CD4-positive, CD25-positive, alpha-beta regulatory T cell (primary cell): ENCODE data around the gene ZNF653. TPM values are rescaled to one million over a fixed set of nuclear protein-coding genes. Genes with fewer than 3 reads are reported as not detected.
"Not testable (repeated sequence)": the region's sequence is repeated elsewhere in the genome, so short reads cannot be mapped to it uniquely, and the experiment has no call there.

Experiments
- ATAC-seq, 2 donors: fragments of 150-1000 bp; cut with Tn5 transposase; one replicate each; pipeline ENCODE4 v1.10.0; 2021; ENCODE audit warnings: low read depth in 2 of 2, moderate number of reproducible peaks in 2 of 2, moderate library complexity in 1 of 2
- DNase-seq, 3 donors: peaks; one replicate each; pipeline versions ENCODE4 v3.0.0 to v3.0.0-alpha.2; 2012 to 2022; ENCODE audit warnings: mixed read lengths in 1 of 3
- H3K27ac ChIP-seq: one replicate; pipeline ENCODE4 v1.7.0; 2013; ENCODE audit warnings: mild to moderate bottlenecking, low read length; ENCODE audit not compliant: insufficient read depth, poor library complexity, severe bottlenecking
- H3K27me3 ChIP-seq: one replicate; pipeline ENCODE4 v1.7.0; 2013; ENCODE audit warnings: low read length; ENCODE audit not compliant: control insufficient read depth, insufficient read depth
- H3K36me3 ChIP-seq: one replicate; pipeline ENCODE4 v1.7.0; 2013; ENCODE audit warnings: mild to moderate bottlenecking, low read length, moderate library complexity; ENCODE audit not compliant: control insufficient read depth, insufficient read depth
- H3K4me1 ChIP-seq: 2 replicates; pipeline ENCODE4 v1.7.0; 2013; ENCODE audit warnings: mild to moderate bottlenecking, low read length; ENCODE audit not compliant: insufficient read depth, control insufficient read depth, poor library complexity, severe bottlenecking
- H3K4me3 ChIP-seq: one replicate; pipeline ENCODE4 v1.7.0; 2013; ENCODE audit warnings: low read depth, mild to moderate bottlenecking, low read length, moderate library complexity
- H3K9me3 ChIP-seq, 2 experiments: 1 replicate in 1 of 2; 2 replicates in 1 of 2; pipeline ENCODE4 v1.7.0; 2013; ENCODE audit warnings: low read length in 2 of 2, mild to moderate bottlenecking in 1 of 2, moderate library complexity in 1 of 2; ENCODE audit not compliant: control insufficient read depth in 2 of 2
- H3K27ac Mint-ChIP-seq, 3 donors: one replicate each; pipeline ENCODE4 v1.8.0; 2020 to 2022; ENCODE audit warnings: mild to moderate bottlenecking in 3 of 3, mixed read lengths in 3 of 3, moderate library complexity in 2 of 3
- H3K27me3 Mint-ChIP-seq: one replicate; pipeline ENCODE4 v1.8.0; 2022; ENCODE audit warnings: mild to moderate bottlenecking, mixed read lengths
- H3K36me3 Mint-ChIP-seq: one replicate; pipeline ENCODE4 v1.8.0; 2020; ENCODE audit warnings: mixed read lengths
- H3K4me1 Mint-ChIP-seq, 4 donors: one replicate each; pipeline ENCODE4 v1.8.0; 2020 to 2022; ENCODE audit warnings: mixed read lengths in 4 of 4, mild to moderate bottlenecking in 1 of 4
- H3K4me3 Mint-ChIP-seq, 4 donors: one replicate each; pipeline ENCODE4 v1.8.0; 2020 to 2022; ENCODE audit warnings: mild to moderate bottlenecking in 4 of 4, mixed read lengths in 4 of 4, moderate library complexity in 3 of 4
- H3K9me3 Mint-ChIP-seq, 7 donors: one replicate each; pipeline ENCODE4 v1.8.0; 2020 to 2022; ENCODE audit warnings: mixed read lengths in 7 of 7, mild to moderate bottlenecking in 3 of 7, moderate library complexity in 2 of 7
- polyA plus RNA-seq, 4 donors: library from polyadenylated mRNA; unstranded; fragments of 300-500 nt; fragmentation: Illumina TruSeq; gene quantifications; one replicate each; pipeline ENCODE4 v1.2.3, GENCODE V29; 2021
- total RNA-seq: library from RNA; stranded (reverse); gene quantifications from one replicate; pipeline ENCODE4 v1.2.3, GENCODE V29; 2022

Gene ZNF653
- total and polyA plus RNA-seq, 5 donors from 2014 or later = 1.3 to 12.2 (median 2.8) TPM

DNA sequence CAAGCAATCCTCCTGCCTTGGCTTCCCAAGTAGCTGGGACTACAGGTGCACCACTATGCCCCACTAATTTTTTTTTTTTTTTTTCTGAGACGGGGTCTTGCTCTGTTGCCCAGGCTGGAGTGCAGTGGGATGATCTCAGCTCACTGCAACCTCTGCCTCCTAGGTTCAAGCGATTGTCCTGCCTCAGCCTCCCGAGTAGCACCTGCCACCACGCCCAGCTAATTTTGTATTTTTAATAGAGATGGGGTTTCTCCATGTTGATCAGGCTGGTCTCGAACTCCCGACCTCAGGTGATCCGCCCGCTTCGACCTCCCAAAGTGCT is 50.4 kb downstream of the ZNF653 start:
- not testable (repeated sequence) for ATAC-seq, H3K36me3 Mint-ChIP-seq, H3K9me3 Mint-ChIP-seq, DNase-seq, H3K4me3 Mint-ChIP-seq, H3K27ac Mint-ChIP-seq, H3K4me1 Mint-ChIP-seq, H3K4me3 ChIP-seq, H3K27me3 ChIP-seq, H3K4me1 ChIP-seq, H3K27ac ChIP-seq, H3K36me3 ChIP-seq, H3K9me3 ChIP-seq
- H3K27me3 Mint-ChIP-seq = peaks cover 11% of the 10 kb centered on the region

DNA sequence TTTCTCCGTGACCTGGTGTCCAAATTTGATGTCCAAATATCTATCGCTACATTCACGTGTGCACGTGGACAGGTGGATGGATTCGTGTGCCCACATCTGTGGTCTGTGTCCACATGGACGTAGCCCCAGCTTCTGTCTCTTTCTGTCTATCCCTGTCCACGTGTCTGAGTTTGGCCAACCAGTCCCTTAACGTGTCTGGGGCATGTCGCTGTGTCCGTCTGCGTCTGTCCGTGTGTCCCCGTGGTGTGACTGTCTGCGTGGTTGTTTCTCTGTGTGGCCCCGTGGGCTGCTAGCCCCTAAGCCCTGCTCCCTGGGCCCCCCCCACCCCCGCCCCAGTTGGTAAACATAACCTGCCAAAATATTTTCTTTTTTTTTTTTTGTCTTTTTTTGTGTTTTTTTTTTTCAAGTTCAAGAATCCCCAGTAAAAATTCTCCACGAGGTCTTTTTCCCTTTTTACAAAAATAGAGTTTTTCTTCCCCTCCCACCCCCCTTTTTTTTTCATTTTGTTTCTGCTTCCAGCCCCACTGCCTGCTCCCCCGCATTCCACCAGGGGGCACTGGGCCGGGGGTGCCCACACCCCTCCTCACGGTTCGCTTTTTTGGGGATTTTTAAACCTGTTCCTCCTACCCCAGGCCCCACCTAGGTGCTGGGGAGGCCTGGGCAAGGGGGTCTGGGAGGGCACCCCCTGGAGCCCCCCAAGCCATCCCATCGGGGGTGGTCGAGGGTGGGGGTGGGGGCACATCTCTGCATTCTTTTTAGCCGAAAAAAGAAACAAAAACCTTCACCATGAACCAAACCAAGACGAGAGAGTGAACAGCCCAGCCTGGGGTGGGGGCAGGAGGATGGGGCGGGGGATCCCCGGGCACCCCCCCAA is 51.9 kb downstream of the ZNF653 start:
- H3K4me1 ChIP-seq = no peaks in the 10 kb centered on the region
- Mint-ChIP-seq H3K36me3 (no peaks in the 10 kb centered on the region), H3K4me3 (no peak overlapping the region), H3K27ac (no peak overlapping the region), H3K4me1 (peaks cover 0 to 3% (median 0%) of the 10 kb centered on the region in 4 donors), H3K9me3 (no peaks in the 10 kb centered on the region), H3K27me3 (peaks cover 3% of the 10 kb centered on the region)
- no peaks in the 10 kb centered on the region for H3K9me3 ChIP-seq
- no peaks in the 10 kb centered on the region for H3K36me3 ChIP-seq
- no peak overlapping the region for H3K4me3 ChIP-seq
- peak in 1 of 3 donors; percentile 17 for DNase-seq
- no peaks in the 10 kb centered on the region for H3K27me3 ChIP-seq
- ATAC-seq = no peak
- H3K27ac ChIP-seq = no peak overlapping the region

DNA sequence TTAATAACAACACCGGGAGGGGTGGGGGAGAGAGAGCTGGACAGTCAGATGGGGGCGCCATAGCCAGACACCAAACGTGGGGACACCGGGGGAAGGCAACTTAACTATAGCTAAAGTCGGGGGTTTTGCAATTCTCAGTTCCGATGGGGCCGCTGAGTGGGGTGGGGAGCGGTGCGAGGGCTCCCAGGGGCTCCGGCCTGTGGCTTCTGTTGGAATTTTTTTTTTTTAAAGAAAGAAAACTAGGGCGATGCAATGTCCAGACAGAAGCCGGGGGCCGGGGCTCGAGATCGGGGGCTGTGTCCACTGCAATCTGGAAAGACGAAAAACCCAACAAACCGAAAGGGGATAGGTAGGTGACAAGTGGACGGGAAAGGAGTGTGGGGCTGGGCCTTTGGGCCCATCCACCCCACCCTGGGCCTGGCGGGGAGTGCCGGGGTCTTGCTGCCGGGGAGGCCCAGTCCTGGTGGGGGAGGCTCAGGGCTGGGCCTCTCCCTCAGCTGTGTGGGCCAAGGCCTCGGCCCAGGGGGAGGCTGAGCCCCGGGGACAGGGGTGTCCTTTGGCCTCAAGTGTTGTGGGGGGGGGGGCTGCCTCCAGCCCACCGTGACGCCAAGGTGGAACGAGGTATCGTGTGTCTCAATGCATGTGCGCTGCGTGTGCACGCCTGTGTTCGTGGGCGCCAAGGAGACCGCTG is 52.9 kb downstream of the ZNF653 start:
- Histone ChIP-seq H3K36me3 (no peaks in the 10 kb centered on the region), H3K9me3 (no peaks in the 10 kb centered on the region), H3K4me3 (no peak overlapping the region), H3K27me3 (no peaks in the 10 kb centered on the region), H3K27ac (no peak overlapping the region), H3K4me1 (no peaks in the 10 kb centered on the region)
- ATAC-seq (no peak), DNase-seq (no peak)
- peak overlapping the region in 1 of 3 donors; percentile 46 for H3K27ac Mint-ChIP-seq
- no peaks in the 10 kb centered on the region for H3K36me3 Mint-ChIP-seq
- no peaks in the 10 kb centered on the region for H3K9me3 Mint-ChIP-seq
- H3K27me3 Mint-ChIP-seq = no peaks in the 10 kb centered on the region
- peaks cover 0 to 3% (median 0%) of the 10 kb centered on the region in 4 donors for H3K4me1 Mint-ChIP-seq
- H3K4me3 Mint-ChIP-seq = no peak overlapping the region

DNA sequence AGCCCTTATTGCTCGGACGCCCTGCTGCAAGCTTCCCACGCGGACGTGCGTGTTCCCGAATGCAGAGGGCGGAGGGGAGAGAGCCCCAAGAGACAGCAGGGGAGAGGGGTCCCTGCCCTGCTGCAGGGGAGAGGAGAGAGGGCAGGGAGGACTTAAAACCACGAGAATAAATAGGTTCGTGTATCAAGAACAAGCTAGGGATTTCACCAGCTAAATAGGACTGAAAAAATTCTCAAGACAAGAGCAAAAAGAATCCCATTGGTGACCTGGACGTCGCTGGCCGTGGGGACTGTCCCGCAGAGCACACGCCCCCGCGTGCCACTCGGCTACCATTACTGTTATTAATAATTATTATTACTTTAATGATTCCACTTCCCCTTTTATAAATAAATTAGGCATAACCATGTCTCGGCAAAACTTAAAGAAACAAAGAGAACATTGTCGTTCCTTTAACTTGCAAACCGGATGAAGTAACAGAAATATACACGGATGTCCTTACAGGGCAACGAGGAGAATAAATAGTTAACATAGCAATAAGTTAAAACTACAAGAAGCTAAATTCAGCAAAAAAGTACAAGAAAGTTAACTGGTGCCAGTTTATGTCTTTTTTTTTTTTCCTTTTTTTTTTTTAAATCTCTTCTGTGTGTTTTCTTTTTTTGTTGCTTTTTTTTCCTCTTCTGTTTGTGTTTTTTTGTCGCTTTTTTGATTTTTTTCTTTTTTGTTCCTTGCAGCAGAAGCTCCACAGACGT is 53.6 kb downstream of the ZNF653 start:
- DNase-seq = no peak
- no peak overlapping the region for H3K4me3 Mint-ChIP-seq
- no peak overlapping the region for H3K27ac ChIP-seq
- no peaks in the 10 kb centered on the region for H3K27me3 ChIP-seq
- ATAC-seq = no peak
- no peaks in the 10 kb centered on the region for H3K9me3 ChIP-seq
- no peaks in the 10 kb centered on the region for H3K36me3 Mint-ChIP-seq
- H3K36me3 ChIP-seq = no peaks in the 10 kb centered on the region
- no peak overlapping the region for H3K4me3 ChIP-seq
- peaks cover 0 to 3% (median 0%) of the 10 kb centered on the region in 4 donors for H3K4me1 Mint-ChIP-seq
- H3K27me3 Mint-ChIP-seq = no peaks in the 10 kb centered on the region
- no peaks in the 10 kb centered on the region for H3K4me1 ChIP-seq
- no peaks in the 10 kb centered on the region for H3K9me3 Mint-ChIP-seq
- H3K27ac Mint-ChIP-seq = peak overlapping the region in 1 of 3 donors; percentile 46

DNA sequence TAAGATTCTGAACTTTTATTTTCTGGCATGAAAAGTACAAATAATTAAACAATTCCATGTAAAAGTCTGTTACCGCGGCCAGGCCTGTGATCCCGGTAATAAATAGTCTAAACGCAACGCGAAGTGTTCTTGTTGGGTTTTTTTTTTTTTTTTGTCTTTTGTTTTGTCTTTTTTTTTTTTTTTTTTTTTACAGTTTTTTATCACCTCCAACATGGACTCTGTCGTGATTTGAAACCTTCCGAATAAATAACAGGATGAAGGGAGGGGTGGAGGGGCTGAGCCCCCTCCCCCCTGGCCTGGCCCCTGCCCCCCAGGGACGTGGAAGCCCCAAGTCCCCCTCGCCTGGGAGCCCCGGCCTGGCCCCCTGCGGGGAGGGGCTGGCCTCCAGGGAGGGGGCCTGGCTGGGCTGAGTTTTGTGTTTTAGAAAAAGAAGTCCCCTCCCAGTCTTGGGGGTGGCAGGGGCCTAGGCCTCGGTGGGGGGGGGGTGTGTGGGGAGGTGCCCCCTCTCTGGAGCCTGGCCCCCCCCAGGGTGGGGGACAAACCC is 54.2 kb downstream of the ZNF653 start:
- Histone ChIP-seq H3K4me1 (no peaks in the 10 kb centered on the region), H3K9me3 (no peaks in the 10 kb centered on the region), H3K4me3 (no peak overlapping the region), H3K36me3 (peaks cover 4% of the 10 kb centered on the region), H3K27me3 (no peaks in the 10 kb centered on the region), H3K27ac (no peak overlapping the region)
- Mint-ChIP-seq H3K27me3 (no peaks in the 10 kb centered on the region), H3K9me3 (no peaks in the 10 kb centered on the region), H3K4me1 (peaks cover 0 to 3% (median 0%) of the 10 kb centered on the region in 4 donors), H3K36me3 (no peaks in the 10 kb centered on the region), H3K27ac (no peak overlapping the region), H3K4me3 (no peak overlapping the region)
- DNase-seq (no peak), ATAC-seq (no peak)

DNA sequence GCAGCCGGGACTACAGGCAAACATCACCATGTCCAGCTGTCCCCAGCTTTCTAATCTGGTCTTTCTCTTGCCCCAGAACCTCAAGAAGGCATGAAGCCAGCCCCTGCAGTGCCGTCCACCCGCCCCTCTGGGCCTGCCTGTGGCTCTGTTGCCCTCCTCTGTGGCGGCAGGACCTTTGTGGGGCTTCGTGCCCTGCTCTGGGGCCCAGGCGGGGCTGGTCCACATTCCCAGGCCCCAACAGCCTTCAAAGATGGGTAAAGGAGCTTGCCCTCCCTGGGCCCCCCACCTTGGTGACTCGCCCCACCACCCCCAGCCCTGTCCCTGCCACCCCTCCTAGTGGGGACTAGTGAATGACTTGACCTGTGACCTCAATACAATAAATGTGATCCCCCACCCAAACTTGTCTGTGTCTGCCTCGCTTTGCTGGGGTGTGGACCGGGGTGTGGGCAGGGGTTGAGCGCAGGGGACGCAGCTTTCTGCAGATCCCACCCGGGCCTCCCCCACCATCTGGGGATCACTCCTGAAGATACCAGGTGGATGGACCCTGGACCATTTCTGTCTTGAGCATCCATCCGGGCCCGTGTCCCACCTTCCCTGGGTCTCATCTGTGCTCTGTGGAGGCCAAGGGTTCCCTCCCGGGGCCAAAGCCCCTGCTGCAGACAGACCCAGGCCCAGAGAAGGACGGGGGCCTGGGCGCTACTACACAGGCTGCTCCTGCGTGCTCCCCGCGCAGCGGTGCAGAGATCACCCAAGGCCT is 54.9 kb downstream of the ZNF653 start:
- Histone ChIP-seq H3K4me3 (no peak overlapping the region), H3K4me1 (no peaks in the 10 kb centered on the region), H3K36me3 (peaks cover 4% of the 10 kb centered on the region), H3K27me3 (no peaks in the 10 kb centered on the region), H3K9me3 (no peaks in the 10 kb centered on the region), H3K27ac (no peak overlapping the region)
- no peak overlapping the region for H3K4me3 Mint-ChIP-seq
- no peaks in the 10 kb centered on the region for H3K36me3 Mint-ChIP-seq
- DNase-seq = no peak
- H3K9me3 Mint-ChIP-seq = no peaks in the 10 kb centered on the region
- peaks cover 0 to 3% (median 0%) of the 10 kb centered on the region in 4 donors for H3K4me1 Mint-ChIP-seq
- no peak overlapping the region for H3K27ac Mint-ChIP-seq
- ATAC-seq = no peak
- H3K27me3 Mint-ChIP-seq = no peaks in the 10 kb centered on the region

DNA sequence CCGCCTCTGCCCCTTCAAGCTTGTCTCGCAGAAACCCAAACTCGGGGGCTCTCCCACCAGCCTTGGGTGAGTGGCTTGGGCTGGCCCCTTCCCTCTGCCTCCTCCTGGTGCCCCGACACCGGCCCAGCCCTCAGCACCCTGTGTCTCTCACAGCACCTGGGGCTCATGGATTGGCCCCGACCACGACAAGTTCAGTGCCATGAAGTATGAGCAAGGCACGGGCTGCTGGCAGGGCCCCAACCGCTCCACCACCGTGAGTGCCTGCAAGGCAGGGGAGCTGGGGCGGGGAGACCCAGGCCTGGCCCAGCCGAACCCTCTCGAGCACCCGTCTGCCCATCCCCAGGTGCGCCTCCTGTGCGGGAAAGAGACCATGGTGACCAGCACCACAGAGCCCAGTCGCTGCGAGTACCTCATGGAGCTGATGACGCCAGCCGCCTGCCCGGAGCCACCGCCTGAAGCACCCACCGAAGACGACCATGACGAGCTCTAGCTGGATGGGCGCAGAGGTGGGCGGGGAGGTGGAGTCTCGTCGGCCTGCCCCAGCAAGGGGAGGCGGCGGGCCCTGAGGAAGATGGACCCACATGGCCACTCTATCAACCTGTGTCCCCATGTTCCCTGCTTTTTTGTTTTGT is 56.6 kb downstream of the ZNF653 start:
- Mint-ChIP-seq H3K4me3 (no peak overlapping the region), H3K9me3 (no peaks in the 10 kb centered on the region), H3K4me1 (peaks cover 0 to 2% (median 0%) of the 10 kb centered on the region in 4 donors), H3K27ac (no peak overlapping the region), H3K36me3 (no peaks in the 10 kb centered on the region), H3K27me3 (no peaks in the 10 kb centered on the region)
- DNase-seq = no peak
- H3K4me3 ChIP-seq = no peak overlapping the region
- no peaks in the 10 kb centered on the region for H3K27me3 ChIP-seq
- no peak for ATAC-seq
- no peaks in the 10 kb centered on the region for H3K9me3 ChIP-seq
- no peaks in the 10 kb centered on the region for H3K4me1 ChIP-seq
- no peak overlapping the region for H3K27ac ChIP-seq
- H3K36me3 ChIP-seq = peaks cover 21% of the 10 kb centered on the region
